ENCODE results near the gene LARP4.

LARP4 gene

GRCh38 chr12:50527359-50527726 lies 126.7 kb downstream of the LARP4 start:
- Histone ChIP-seq H3K36me3 (no peaks in the 10 kb centered on the region), H3K27me3 (no peaks in the 10 kb centered on the region), H3K4me1 (peaks cover 0 to 7% (median under 1%) of the 10 kb centered on the region in 4 donors), H3K4me3 (no peak overlapping the region), H3K27ac (no peak overlapping the region), H3K9me3 (no peaks in the 10 kb centered on the region)
- intact Hi-C loops (cut with DNase I; ENCODE audit: low total_unique reads): no loop called here
- no peak for DNase-seq
- TF ChIP-seq CTCF (IDR thresholded peaks at IDR 0.05): no peak

GRCh38 chr12:50528800-50529199 lies 128.1 kb downstream of the LARP4 start:
- Histone ChIP-seq H3K27ac (no peak overlapping the region), H3K4me1 (peaks cover 0 to 7% (median 3%) of the 10 kb centered on the region in 4 donors), H3K4me3 (no peak overlapping the region), H3K9me3 (no peaks in the 10 kb centered on the region), H3K27me3 (no peaks in the 10 kb centered on the region), H3K36me3 (no peaks in the 10 kb centered on the region)
- DNase-seq: no peak
- intact Hi-C loops (cut with DNase I; ENCODE audit: low total_unique reads): no loop called here
- no peak for TF ChIP-seq CTCF (IDR thresholded peaks at IDR 0.05)

GRCh38 chr12:50529345-50529744 lies 128.7 kb downstream of the LARP4 start:
- H3K27ac ChIP-seq: no peak overlapping the region

More at GRCh38 chr12:50529345-50529744, 128.7 kb downstream of the LARP4 start:
- no peaks in the 10 kb centered on the region for H3K9me3 ChIP-seq
- TF ChIP-seq CTCF (IDR thresholded peaks at IDR 0.05): no peak
- DNase-seq: no peak
- H3K4me3 ChIP-seq: no peak overlapping the region
- intact Hi-C loops (cut with DNase I; ENCODE audit: low total_unique reads): no loop called here
- no peaks in the 10 kb centered on the region for H3K36me3 ChIP-seq
- H3K27me3 ChIP-seq: no peaks in the 10 kb centered on the region
- peaks cover 0 to 7% (median 3%) of the 10 kb centered on the region in 4 donors for H3K4me1 ChIP-seq
